Islet precursor cell (in vitro differentiated cells): ENCODE data around the gene TPGS1.
A peak's percentile ranks its signal among the peaks of the same experiment; 100 is the strongest.

Experiments used
- DNase-seq: peaks from one replicate; pipeline ENCODE4 v3.0.0-alpha.2; 2018

The TPGS1 gene

GRCh38 chr19:542173-542866 lies 35.0 kb downstream of the TPGS1 start:
- DNase-seq = no peak

- DNase-seq = no peak
Observed at GRCh38 chr19:543910-544608, 36.8 kb downstream of the TPGS1 start, which contains the start of gene GZMM. TSS of gene GZMM (plus strand) at chr19:544053. CDS start at chr19:544072, 19 bp downstream.

- no peak for DNase-seq
Observed at GRCh38 chr19:547117-547516, 39.8 kb downstream of the TPGS1 start.

GRCh38 chr19:547836-548720 lies 40.8 kb downstream of the TPGS1 start:
- DNase-seq = no peak

- DNase-seq = no peak
Observed at GRCh38 chr19:548886-549830, 41.9 kb downstream of the TPGS1 start.

- DNase-seq = no peak
Observed at GRCh38 chr19:554817-555216, 47.5 kb downstream of the TPGS1 start.

- no peak for DNase-seq
Observed at GRCh38 chr19:555474-555808, 48.1 kb downstream of the TPGS1 start.

GRCh38 chr19:556611-557382 lies 49.5 kb downstream of the TPGS1 start:
- DNase-seq = no peak

GRCh38 chr19:558770-559439 lies 51.6 kb downstream of the TPGS1 start:
- peak; percentile 70 for DNase-seq

GRCh38 chr19:560121-560520 lies 52.8 kb downstream of the TPGS1 start:
- no peak for DNase-seq

GRCh38 chr19:566403-566802 lies 59.1 kb downstream of the TPGS1 start:
- peak; percentile 86 for DNase-seq

GRCh38 chr19:566844-567243 lies 59.5 kb downstream of the TPGS1 start:
- no peak for DNase-seq

GRCh38 chr19:567296-567900 lies 60.1 kb downstream of the TPGS1 start:
- DNase-seq = no peak
